ENCODE measurements around the gene EPB41L1. TPM values are rescaled to one million over a fixed set of nuclear protein-coding genes. Genes with fewer than 3 reads are reported as not detected.

Gene EPB41L1
- total RNA-seq, 1 experiment from 2014 or later: 5.9 TPM

- Histone ChIP-seq H3K4me2 (ENCODE audit: low read depth, low read length, poor library complexity, severe bottlenecking) (no peak overlapping the region), H3K9me2 (replicated peaks; ENCODE audit: insufficient read depth, low read length) (no peaks in the 10 kb centered on the region)
Measured at GRCh38 chr20:36113036-36113435, 41.5 kb upstream of the EPB41L1 start.

GRCh38 chr20:36113566-36114250 lies 40.8 kb upstream of the EPB41L1 start:
- peak overlapping the region; percentile 46 for H3K27ac ChIP-seq (ENCODE audit: low read length)
- H3K4me1 ChIP-seq (ENCODE audit: low read length): peaks cover 52% of the 10 kb centered on the region
- peak overlapping the region; percentile 52; the same call in 1 of the 2 replicates for H2AFZ ChIP-seq (ENCODE audit: low read length)
- peak; percentile 82 for DNase-seq
- H3K27me3 ChIP-seq (ENCODE audit: low read length): no peaks in the 10 kb centered on the region
- H3K4me2 ChIP-seq (ENCODE audit: low read depth, low read length, poor library complexity, severe bottlenecking): peak overlapping the region; percentile 42
- H3K9me3 ChIP-seq (ENCODE audit: low read length): no peaks in the 10 kb centered on the region
- no peaks in the 10 kb centered on the region for H3K79me2 ChIP-seq (ENCODE audit: low read length)
- no peaks in the 10 kb centered on the region for H3K36me3 ChIP-seq (ENCODE audit: insufficient read depth, low read length)
- no peaks in the 10 kb centered on the region for H3K9me2 ChIP-seq (replicated peaks; ENCODE audit: insufficient read depth, low read length)
- H3K9ac ChIP-seq (ENCODE audit: low read length): peak overlapping the region; percentile 33; the same call in 1 of the 2 replicates
- H3K4me3 ChIP-seq (ENCODE audit: low read length): no peak overlapping the region
- no peaks in the 10 kb centered on the region for H4K20me1 ChIP-seq (ENCODE audit: insufficient read depth, low read depth, low read length)

More at GRCh38 chr20:36113036-36113435, 41.5 kb upstream of the EPB41L1 start:
- no peaks in the 10 kb centered on the region for H3K27me3 ChIP-seq (ENCODE audit: low read length)
- peaks cover 52% of the 10 kb centered on the region for H3K4me1 ChIP-seq (ENCODE audit: low read length)
- no peak overlapping the region for H3K27ac ChIP-seq (ENCODE audit: low read length)
- no peak overlapping the region for H3K9ac ChIP-seq (ENCODE audit: low read length)
- H3K36me3 ChIP-seq (ENCODE audit: insufficient read depth, low read length): no peaks in the 10 kb centered on the region
- no peaks in the 10 kb centered on the region for H4K20me1 ChIP-seq (ENCODE audit: insufficient read depth, low read depth, low read length)
- no peaks in the 10 kb centered on the region for H3K79me2 ChIP-seq (ENCODE audit: low read length)
- no peaks in the 10 kb centered on the region for H3K9me3 ChIP-seq (ENCODE audit: low read length)
- no peak overlapping the region for H3K4me3 ChIP-seq (ENCODE audit: low read length)
- no peak for DNase-seq
- H2AFZ ChIP-seq (ENCODE audit: low read length): no peak overlapping the region

GRCh38 chr20:36114707-36115106 lies 39.8 kb upstream of the EPB41L1 start:
- Histone ChIP-seq H3K4me3 (ENCODE audit: low read length) (no peak overlapping the region), H3K4me1 (ENCODE audit: low read length) (peaks cover 52% of the 10 kb centered on the region), H3K27ac (ENCODE audit: low read length) (no peak overlapping the region), H3K9me2 (replicated peaks; ENCODE audit: insufficient read depth, low read length) (no peaks in the 10 kb centered on the region), H3K36me3 (ENCODE audit: insufficient read depth, low read length) (no peaks in the 10 kb centered on the region), H3K79me2 (ENCODE audit: low read length) (no peaks in the 10 kb centered on the region), H3K9me3 (ENCODE audit: low read length) (no peaks in the 10 kb centered on the region), H3K9ac (ENCODE audit: low read length) (no peak overlapping the region), H3K4me2 (ENCODE audit: low read depth, low read length, poor library complexity, severe bottlenecking) (no peak overlapping the region), H3K27me3 (ENCODE audit: low read length) (no peaks in the 10 kb centered on the region), H2AFZ (ENCODE audit: low read length) (no peak overlapping the region), H4K20me1 (ENCODE audit: insufficient read depth, low read depth, low read length) (no peaks in the 10 kb centered on the region)
- DNase-seq: no peak

GRCh38 chr20:36115925-36116324 lies 38.6 kb upstream of the EPB41L1 start:
- no peaks in the 10 kb centered on the region for H3K36me3 ChIP-seq (ENCODE audit: insufficient read depth, low read length)
- peak overlapping the region; percentile 28 for H3K4me2 ChIP-seq (ENCODE audit: low read depth, low read length, poor library complexity, severe bottlenecking)
- peak overlapping the region; percentile 32; the same call in 1 of the 2 replicates for H3K9ac ChIP-seq (ENCODE audit: low read length)
- H2AFZ ChIP-seq (ENCODE audit: low read length): no peak overlapping the region
- peaks cover 44% of the 10 kb centered on the region for H3K4me1 ChIP-seq (ENCODE audit: low read length)
- H3K27ac ChIP-seq (ENCODE audit: low read length): no peak overlapping the region
- H3K9me3 ChIP-seq (ENCODE audit: low read length): no peaks in the 10 kb centered on the region
- no peak overlapping the region; the same call in 1 of the 2 replicates for H3K4me3 ChIP-seq (ENCODE audit: low read length)
- no peaks in the 10 kb centered on the region for H3K27me3 ChIP-seq (ENCODE audit: low read length)
- H4K20me1 ChIP-seq (ENCODE audit: insufficient read depth, low read depth, low read length): no peaks in the 10 kb centered on the region
- no peaks in the 10 kb centered on the region for H3K9me2 ChIP-seq (replicated peaks; ENCODE audit: insufficient read depth, low read length)
- H3K79me2 ChIP-seq (ENCODE audit: low read length): no peaks in the 10 kb centered on the region
- peak; percentile 44 for DNase-seq

- Histone ChIP-seq H4K20me1 (ENCODE audit: insufficient read depth, low read depth, low read length) (no peaks in the 10 kb centered on the region), H3K4me1 (ENCODE audit: low read length) (peaks cover 39% of the 10 kb centered on the region), H3K79me2 (ENCODE audit: low read length) (no peaks in the 10 kb centered on the region), H3K9me2 (replicated peaks; ENCODE audit: insufficient read depth, low read length) (no peaks in the 10 kb centered on the region), H3K4me2 (ENCODE audit: low read depth, low read length, poor library complexity, severe bottlenecking) (no peak overlapping the region), H3K36me3 (ENCODE audit: insufficient read depth, low read length) (no peaks in the 10 kb centered on the region), H3K9ac (ENCODE audit: low read length) (no peak overlapping the region), H2AFZ (ENCODE audit: low read length) (no peak overlapping the region), H3K27ac (ENCODE audit: low read length) (no peak overlapping the region), H3K27me3 (ENCODE audit: low read length) (no peaks in the 10 kb centered on the region), H3K9me3 (ENCODE audit: low read length) (no peaks in the 10 kb centered on the region), H3K4me3 (ENCODE audit: low read length) (no peak overlapping the region)
- peak; percentile 41 for DNase-seq
Measured at GRCh38 chr20:36116807-36117441, 37.6 kb upstream of the EPB41L1 start.

GRCh38 chr20:36117638-36118037 lies 36.9 kb upstream of the EPB41L1 start:
- DNase-seq: peak; percentile 40
- Histone ChIP-seq H3K4me2 (ENCODE audit: low read depth, low read length, poor library complexity, severe bottlenecking) (no peak overlapping the region), H4K20me1 (ENCODE audit: insufficient read depth, low read depth, low read length) (no peaks in the 10 kb centered on the region), H3K9ac (ENCODE audit: low read length) (no peak overlapping the region), H3K27me3 (ENCODE audit: low read length) (no peaks in the 10 kb centered on the region), H3K4me1 (ENCODE audit: low read length) (peaks cover 35% of the 10 kb centered on the region), H3K36me3 (ENCODE audit: insufficient read depth, low read length) (no peaks in the 10 kb centered on the region), H3K9me3 (ENCODE audit: low read length) (no peaks in the 10 kb centered on the region), H2AFZ (ENCODE audit: low read length) (no peak overlapping the region), H3K9me2 (replicated peaks; ENCODE audit: insufficient read depth, low read length) (no peaks in the 10 kb centered on the region), H3K79me2 (ENCODE audit: low read length) (no peaks in the 10 kb centered on the region), H3K4me3 (ENCODE audit: low read length) (no peak overlapping the region), H3K27ac (ENCODE audit: low read length) (no peak overlapping the region)

GRCh38 chr20:36118371-36118770 lies 36.2 kb upstream of the EPB41L1 start:
- peak; percentile 33 for DNase-seq
- Histone ChIP-seq H3K9me2 (replicated peaks; ENCODE audit: insufficient read depth, low read length) (no peaks in the 10 kb centered on the region), H3K36me3 (ENCODE audit: insufficient read depth, low read length) (no peaks in the 10 kb centered on the region), H3K4me1 (ENCODE audit: low read length) (peaks cover 34% of the 10 kb centered on the region), H3K27ac (ENCODE audit: low read length) (no peak overlapping the region), H3K4me2 (ENCODE audit: low read depth, low read length, poor library complexity, severe bottlenecking) (no peak overlapping the region), H3K4me3 (ENCODE audit: low read length) (no peak overlapping the region), H3K79me2 (ENCODE audit: low read length) (no peaks in the 10 kb centered on the region), H3K9me3 (ENCODE audit: low read length) (no peaks in the 10 kb centered on the region), H4K20me1 (ENCODE audit: insufficient read depth, low read depth, low read length) (no peaks in the 10 kb centered on the region), H3K9ac (ENCODE audit: low read length) (no peak overlapping the region), H2AFZ (ENCODE audit: low read length) (no peak overlapping the region), H3K27me3 (ENCODE audit: low read length) (no peaks in the 10 kb centered on the region)

- Histone ChIP-seq H3K27me3 (ENCODE audit: low read length) (no peaks in the 10 kb centered on the region), H4K20me1 (ENCODE audit: insufficient read depth, low read depth, low read length) (no peaks in the 10 kb centered on the region), H3K79me2 (ENCODE audit: low read length) (no peaks in the 10 kb centered on the region), H3K4me1 (ENCODE audit: low read length) (peaks cover 22% of the 10 kb centered on the region), H3K9me3 (ENCODE audit: low read length) (no peaks in the 10 kb centered on the region), H3K36me3 (ENCODE audit: insufficient read depth, low read length) (no peaks in the 10 kb centered on the region), H2AFZ (ENCODE audit: low read length) (no peak overlapping the region), H3K4me2 (ENCODE audit: low read depth, low read length, poor library complexity, severe bottlenecking) (no peak overlapping the region), H3K27ac (ENCODE audit: low read length) (no peak overlapping the region), H3K4me3 (ENCODE audit: low read length) (no peak overlapping the region), H3K9ac (ENCODE audit: low read length) (no peak overlapping the region), H3K9me2 (replicated peaks; ENCODE audit: insufficient read depth, low read length) (no peaks in the 10 kb centered on the region)
- peak; percentile 35 for DNase-seq
Measured at GRCh38 chr20:36119537-36119936, 35.0 kb upstream of the EPB41L1 start.

Data from Karpas-422 (cell line).